NCI-H2081 treated with DMSO at 0.1 percent for 48 hours (cell line): ENCODE data around the gene DNAH10.
"Not testable (repeated sequence)": the region's sequence is repeated elsewhere in the genome, so short reads cannot be mapped to it uniquely, and the experiment has no call there.

Source experiments
- DNase-seq: peaks from one replicate; lab custom pipeline; 2025; lab: John Stamatoyannopoulos, UW

DNAH10 gene

GRCh38 chr12:123907726-123908476, 145.8 kb downstream of the DNAH10 start:
- DNase-seq, result no peak

GRCh38 chr12:123908884-123909725, 147.0 kb downstream of the DNAH10 start:
- DNase-seq, result no peak

GRCh38 chr12:123910057-123910456, 148.0 kb downstream of the DNAH10 start:
- DNase-seq, result no peak

GRCh38 chr12:123910761-123911193, 148.7 kb downstream of the DNAH10 start:
- no peak for DNase-seq

- DNase-seq, result not testable (repeated sequence)
Observed at GRCh38 chr12:123911672-123912409, 149.7 kb downstream of the DNAH10 start.

GRCh38 chr12:123912415-123913380, 150.6 kb downstream of the DNAH10 start:
- DNase-seq, result no peak

- DNase-seq, result no peak
Observed at GRCh38 chr12:123914726-123915333, 152.7 kb downstream of the DNAH10 start.

- no peak for DNase-seq
Observed at GRCh38 chr12:123916729-123917128, 154.6 kb downstream of the DNAH10 start.

- DNase-seq, result no peak
Observed at GRCh38 chr12:123917337-123917850, 155.3 kb downstream of the DNAH10 start.

- DNase-seq, result no peak
Observed at GRCh38 chr12:123919980-123920360, 157.9 kb downstream of the DNAH10 start.

- no peak for DNase-seq
Observed at GRCh38 chr12:123923038-123923437, 160.9 kb downstream of the DNAH10 start.

- no peak for DNase-seq
Observed at GRCh38 chr12:123923927-123924326, 161.8 kb downstream of the DNAH10 start.

- no peak for DNase-seq
Observed at GRCh38 chr12:123924539-123924938, 162.4 kb downstream of the DNAH10 start.

- no peak for DNase-seq
Observed at GRCh38 chr12:123928274-123928865, 166.3 kb downstream of the DNAH10 start.

GRCh38 chr12:123928897-123929296, 166.8 kb downstream of the DNAH10 start:
- DNase-seq, result no peak

- DNase-seq, result no peak
Observed at GRCh38 chr12:123929946-123930583, 168.0 kb downstream of the DNAH10 start.

GRCh38 chr12:123931686-123932321, 169.7 kb downstream of the DNAH10 start:
- no peak for DNase-seq

- DNase-seq, result no peak
Observed at GRCh38 chr12:123933214-123933613, 171.1 kb downstream of the DNAH10 start.

- DNase-seq, result no peak
Observed at GRCh38 chr12:123934016-123934620, 172.0 kb downstream of the DNAH10 start.
